GM23338 (cell line): ENCODE measurements around the gene ATP1A4.

Source experiments
- CREB1 ChIP-seq: fragments of 250-450 bp; sonication (Bioruptor Pico); IDR thresholded peaks from 2 replicates; pipeline ENCODE4 v1.5.0; 2020; ENCODE audit warnings: low read depth, mild to moderate bottlenecking, moderate library complexity
- EZH2 ChIP-seq: fragments of 200-600 bp; sonication (generic); IDR thresholded peaks from one replicate; pipeline ENCODE4 v1.8.0; 2017; ENCODE audit warnings: antibody characterized with exemption, mild to moderate bottlenecking, low read depth; ENCODE audit not compliant: unreplicated experiment
- EZH2phosphoT487 ChIP-seq: fragments of 200-600 bp; sonication (generic); IDR thresholded peaks from one replicate; pipeline ENCODE4 v1.8.1; 2018; ENCODE audit warnings: antibody characterized with exemption; ENCODE audit not compliant: unreplicated experiment
- JUNB ChIP-seq: IDR thresholded peaks from one replicate; pipeline ENCODE4 v1.6.1; 2016; ENCODE audit warnings: antibody characterized with exemption; ENCODE audit not compliant: unreplicated experiment
- POLR2AphosphoS5 ChIP-seq: IDR thresholded peaks from 2 replicates; pipeline ENCODE4 v1.6.1; 2016; ENCODE audit warnings: antibody characterized with exemption, low read depth
- ZNF114 ChIP-seq: fragments of 250-450 bp; sonication (Bioruptor Pico); IDR thresholded peaks from 2 replicates; pipeline ENCODE4 v1.5.0; 2020; ENCODE audit warnings: mild to moderate bottlenecking, moderate library complexity
- ZNF331 ChIP-seq: fragments of 250-450 bp; sonication (Bioruptor Pico); IDR thresholded peaks from 2 replicates; pipeline ENCODE4 v1.5.0; 2020; ENCODE audit warnings: low read depth, mild to moderate bottlenecking, moderate library complexity
- TF ChIP-seq, protein P1 (sequence below), 2 experiments: fragments of 200-600 bp in 1 of 2; sonication (generic) in 1 of 2; conservative IDR thresholded peaks; 2 replicates each; pipeline versions ENCODE4 v1.5.1 to v1.6.1; 2016 to 2017; ENCODE audit warnings: antibody characterized with exemption in 2 of 2, low read depth in 2 of 2, mild to moderate bottlenecking in 2 of 2, moderate library complexity in 1 of 2
- TF ChIP-seq, protein P2 (sequence below): IDR thresholded peaks from one replicate; pipeline ENCODE4 v1.6.1; 2018; ENCODE audit warnings: antibody characterized with exemption; ENCODE audit not compliant: unreplicated experiment
- TF ChIP-seq, protein P3 (sequence below): IDR thresholded peaks from 2 replicates; pipeline ENCODE4 v1.6.1; 2016; ENCODE audit warnings: antibody characterized with exemption
- TF ChIP-seq, protein P4 (sequence below): fragments of 250-450 bp; sonication (Bioruptor Pico); IDR thresholded peaks from 2 replicates; pipeline ENCODE4 v1.5.0; 2020; ENCODE audit warnings: mild to moderate bottlenecking, moderate library complexity

DNA sequence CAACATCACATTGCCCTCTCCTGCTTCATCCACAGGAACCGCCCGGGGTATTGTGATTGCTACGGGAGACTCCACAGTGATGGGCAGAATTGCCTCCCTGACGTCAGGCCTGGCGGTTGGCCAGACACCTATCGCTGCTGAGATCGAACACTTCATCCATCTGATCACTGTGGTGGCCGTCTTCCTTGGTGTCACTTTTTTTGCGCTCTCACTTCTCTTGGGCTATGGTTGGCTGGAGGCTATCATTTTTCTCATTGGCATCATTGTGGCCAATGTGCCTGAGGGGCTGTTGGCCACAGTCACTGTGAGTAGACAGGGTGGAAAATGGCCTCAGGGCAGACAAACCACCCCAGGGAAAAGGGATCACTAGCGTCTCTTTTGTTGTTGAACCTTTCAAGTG, 12.7 kb downstream of the ATP1A4 start:
- TF ChIP-seq EZH2phosphoT487, result no peak
- TF ChIP-seq, protein P1, sequence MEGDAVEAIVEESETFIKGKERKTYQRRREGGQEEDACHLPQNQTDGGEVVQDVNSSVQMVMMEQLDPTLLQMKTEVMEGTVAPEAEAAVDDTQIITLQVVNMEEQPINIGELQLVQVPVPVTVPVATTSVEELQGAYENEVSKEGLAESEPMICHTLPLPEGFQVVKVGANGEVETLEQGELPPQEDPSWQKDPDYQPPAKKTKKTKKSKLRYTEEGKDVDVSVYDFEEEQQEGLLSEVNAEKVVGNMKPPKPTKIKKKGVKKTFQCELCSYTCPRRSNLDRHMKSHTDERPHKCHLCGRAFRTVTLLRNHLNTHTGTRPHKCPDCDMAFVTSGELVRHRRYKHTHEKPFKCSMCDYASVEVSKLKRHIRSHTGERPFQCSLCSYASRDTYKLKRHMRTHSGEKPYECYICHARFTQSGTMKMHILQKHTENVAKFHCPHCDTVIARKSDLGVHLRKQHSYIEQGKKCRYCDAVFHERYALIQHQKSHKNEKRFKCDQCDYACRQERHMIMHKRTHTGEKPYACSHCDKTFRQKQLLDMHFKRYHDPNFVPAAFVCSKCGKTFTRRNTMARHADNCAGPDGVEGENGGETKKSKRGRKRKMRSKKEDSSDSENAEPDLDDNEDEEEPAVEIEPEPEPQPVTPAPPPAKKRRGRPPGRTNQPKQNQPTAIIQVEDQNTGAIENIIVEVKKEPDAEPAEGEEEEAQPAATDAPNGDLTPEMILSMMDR (conservative IDR thresholded peaks at IDR 0.05; ENCODE audit: low read depth in 2 of 2), result no peak
- no peak for TF ChIP-seq CREB1 (CRISPR knock-in tag)
- TF ChIP-seq EZH2, result no peak
- no peak for TF ChIP-seq POLR2AphosphoS5
- TF ChIP-seq, protein P2, sequence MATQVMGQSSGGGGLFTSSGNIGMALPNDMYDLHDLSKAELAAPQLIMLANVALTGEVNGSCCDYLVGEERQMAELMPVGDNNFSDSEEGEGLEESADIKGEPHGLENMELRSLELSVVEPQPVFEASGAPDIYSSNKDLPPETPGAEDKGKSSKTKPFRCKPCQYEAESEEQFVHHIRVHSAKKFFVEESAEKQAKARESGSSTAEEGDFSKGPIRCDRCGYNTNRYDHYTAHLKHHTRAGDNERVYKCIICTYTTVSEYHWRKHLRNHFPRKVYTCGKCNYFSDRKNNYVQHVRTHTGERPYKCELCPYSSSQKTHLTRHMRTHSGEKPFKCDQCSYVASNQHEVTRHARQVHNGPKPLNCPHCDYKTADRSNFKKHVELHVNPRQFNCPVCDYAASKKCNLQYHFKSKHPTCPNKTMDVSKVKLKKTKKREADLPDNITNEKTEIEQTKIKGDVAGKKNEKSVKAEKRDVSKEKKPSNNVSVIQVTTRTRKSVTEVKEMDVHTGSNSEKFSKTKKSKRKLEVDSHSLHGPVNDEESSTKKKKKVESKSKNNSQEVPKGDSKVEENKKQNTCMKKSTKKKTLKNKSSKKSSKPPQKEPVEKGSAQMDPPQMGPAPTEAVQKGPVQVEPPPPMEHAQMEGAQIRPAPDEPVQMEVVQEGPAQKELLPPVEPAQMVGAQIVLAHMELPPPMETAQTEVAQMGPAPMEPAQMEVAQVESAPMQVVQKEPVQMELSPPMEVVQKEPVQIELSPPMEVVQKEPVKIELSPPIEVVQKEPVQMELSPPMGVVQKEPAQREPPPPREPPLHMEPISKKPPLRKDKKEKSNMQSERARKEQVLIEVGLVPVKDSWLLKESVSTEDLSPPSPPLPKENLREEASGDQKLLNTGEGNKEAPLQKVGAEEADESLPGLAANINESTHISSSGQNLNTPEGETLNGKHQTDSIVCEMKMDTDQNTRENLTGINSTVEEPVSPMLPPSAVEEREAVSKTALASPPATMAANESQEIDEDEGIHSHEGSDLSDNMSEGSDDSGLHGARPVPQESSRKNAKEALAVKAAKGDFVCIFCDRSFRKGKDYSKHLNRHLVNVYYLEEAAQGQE, result no peak
- TF ChIP-seq ZNF114, result no peak
- TF ChIP-seq, protein P3, sequence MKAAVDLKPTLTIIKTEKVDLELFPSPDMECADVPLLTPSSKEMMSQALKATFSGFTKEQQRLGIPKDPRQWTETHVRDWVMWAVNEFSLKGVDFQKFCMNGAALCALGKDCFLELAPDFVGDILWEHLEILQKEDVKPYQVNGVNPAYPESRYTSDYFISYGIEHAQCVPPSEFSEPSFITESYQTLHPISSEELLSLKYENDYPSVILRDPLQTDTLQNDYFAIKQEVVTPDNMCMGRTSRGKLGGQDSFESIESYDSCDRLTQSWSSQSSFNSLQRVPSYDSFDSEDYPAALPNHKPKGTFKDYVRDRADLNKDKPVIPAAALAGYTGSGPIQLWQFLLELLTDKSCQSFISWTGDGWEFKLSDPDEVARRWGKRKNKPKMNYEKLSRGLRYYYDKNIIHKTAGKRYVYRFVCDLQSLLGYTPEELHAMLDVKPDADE, result no peak
- no peak for TF ChIP-seq JUNB
- no peak for TF ChIP-seq ZNF331
- TF ChIP-seq, protein P4, sequence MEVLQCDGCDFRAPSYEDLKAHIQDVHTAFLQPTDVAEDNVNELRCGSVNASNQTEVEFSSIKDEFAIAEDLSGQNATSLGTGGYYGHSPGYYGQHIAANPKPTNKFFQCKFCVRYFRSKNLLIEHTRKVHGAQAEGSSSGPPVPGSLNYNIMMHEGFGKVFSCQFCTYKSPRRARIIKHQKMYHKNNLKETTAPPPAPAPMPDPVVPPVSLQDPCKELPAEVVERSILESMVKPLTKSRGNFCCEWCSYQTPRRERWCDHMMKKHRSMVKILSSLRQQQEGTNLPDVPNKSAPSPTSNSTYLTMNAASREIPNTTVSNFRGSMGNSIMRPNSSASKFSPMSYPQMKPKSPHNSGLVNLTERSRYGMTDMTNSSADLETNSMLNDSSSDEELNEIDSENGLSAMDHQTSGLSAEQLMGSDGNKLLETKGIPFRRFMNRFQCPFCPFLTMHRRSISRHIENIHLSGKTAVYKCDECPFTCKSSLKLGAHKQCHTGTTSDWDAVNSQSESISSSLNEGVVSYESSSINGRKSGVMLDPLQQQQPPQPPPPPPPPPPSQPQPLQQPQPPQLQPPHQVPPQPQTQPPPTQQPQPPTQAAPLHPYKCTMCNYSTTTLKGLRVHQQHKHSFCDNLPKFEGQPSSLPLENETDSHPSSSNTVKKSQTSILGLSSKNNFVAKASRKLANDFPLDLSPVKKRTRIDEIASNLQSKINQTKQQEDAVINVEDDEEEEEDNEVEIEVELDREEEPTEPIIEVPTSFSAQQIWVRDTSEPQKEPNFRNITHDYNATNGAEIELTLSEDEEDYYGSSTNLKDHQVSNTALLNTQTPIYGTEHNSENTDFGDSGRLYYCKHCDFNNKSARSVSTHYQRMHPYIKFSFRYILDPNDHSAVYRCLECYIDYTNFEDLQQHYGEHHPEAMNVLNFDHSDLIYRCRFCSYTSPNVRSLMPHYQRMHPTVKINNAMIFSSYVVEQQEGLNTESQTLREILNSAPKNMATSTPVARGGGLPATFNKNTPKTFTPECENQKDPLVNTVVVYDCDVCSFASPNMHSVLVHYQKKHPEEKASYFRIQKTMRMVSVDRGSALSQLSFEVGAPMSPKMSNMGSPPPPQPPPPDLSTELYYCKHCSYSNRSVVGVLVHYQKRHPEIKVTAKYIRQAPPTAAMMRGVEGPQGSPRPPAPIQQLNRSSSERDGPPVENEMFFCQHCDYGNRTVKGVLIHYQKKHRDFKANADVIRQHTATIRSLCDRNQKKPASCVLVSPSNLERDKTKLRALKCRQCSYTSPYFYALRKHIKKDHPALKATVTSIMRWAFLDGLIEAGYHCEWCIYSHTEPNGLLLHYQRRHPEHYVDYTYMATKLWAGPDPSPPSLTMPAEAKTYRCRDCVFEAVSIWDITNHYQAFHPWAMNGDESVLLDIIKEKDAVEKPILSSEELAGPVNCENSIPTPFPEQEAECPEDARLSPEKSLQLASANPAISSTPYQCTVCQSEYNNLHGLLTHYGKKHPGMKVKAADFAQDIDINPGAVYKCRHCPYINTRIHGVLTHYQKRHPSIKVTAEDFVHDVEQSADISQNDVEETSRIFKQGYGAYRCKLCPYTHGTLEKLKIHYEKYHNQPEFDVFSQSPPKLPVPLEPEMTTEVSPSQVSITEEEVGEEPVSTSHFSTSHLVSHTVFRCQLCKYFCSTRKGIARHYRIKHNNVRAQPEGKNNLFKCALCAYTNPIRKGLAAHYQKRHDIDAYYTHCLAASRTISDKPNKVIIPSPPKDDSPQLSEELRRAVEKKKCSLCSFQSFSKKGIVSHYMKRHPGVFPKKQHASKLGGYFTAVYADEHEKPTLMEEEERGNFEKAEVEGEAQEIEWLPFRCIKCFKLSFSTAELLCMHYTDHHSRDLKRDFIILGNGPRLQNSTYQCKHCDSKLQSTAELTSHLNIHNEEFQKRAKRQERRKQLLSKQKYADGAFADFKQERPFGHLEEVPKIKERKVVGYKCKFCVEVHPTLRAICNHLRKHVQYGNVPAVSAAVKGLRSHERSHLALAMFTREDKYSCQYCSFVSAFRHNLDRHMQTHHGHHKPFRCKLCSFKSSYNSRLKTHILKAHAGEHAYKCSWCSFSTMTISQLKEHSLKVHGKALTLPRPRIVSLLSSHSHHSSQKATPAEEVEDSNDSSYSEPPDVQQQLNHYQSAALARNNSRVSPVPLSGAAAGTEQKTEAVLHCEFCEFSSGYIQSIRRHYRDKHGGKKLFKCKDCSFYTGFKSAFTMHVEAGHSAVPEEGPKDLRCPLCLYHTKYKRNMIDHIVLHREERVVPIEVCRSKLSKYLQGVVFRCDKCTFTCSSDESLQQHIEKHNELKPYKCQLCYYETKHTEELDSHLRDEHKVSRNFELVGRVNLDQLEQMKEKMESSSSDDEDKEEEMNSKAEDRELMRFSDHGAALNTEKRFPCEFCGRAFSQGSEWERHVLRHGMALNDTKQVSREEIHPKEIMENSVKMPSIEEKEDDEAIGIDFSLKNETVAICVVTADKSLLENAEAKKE, result no peak
